ENCODE measurements around the gene AUTS2. TPM values are rescaled to one million over a fixed set of nuclear protein-coding genes. Genes with fewer than 3 reads are reported as not detected.

Gene AUTS2
- total and polyA plus RNA-seq, 2 of the 8 experiments (the other 6 are each of a cell fraction or from before 2014, with no cell fraction given): 25.9 to 101 TPM

- no peak overlapping the region for H2BK20ac ChIP-seq (ENCODE audit: low read length)
- no peak overlapping the region for H2BK120ac ChIP-seq (replicated peaks; ENCODE audit: low read depth, low read length)
- H2BK15ac ChIP-seq (ENCODE audit: low read length): no peak overlapping the region
- no peak overlapping the region for H3K56ac ChIP-seq (replicated peaks; ENCODE audit: insufficient read length, low read depth, low read length)
- no peak overlapping the region for H3K4me2 ChIP-seq (ENCODE audit: insufficient read depth in 1 of 2, low read depth in 2 of 2, low read length in 2 of 2)
- WGBS, 2 experiments (ENCODE audit: extremely low coverage in 1 of 2, insufficient coverage in 1 of 2, insufficient read length in 1 of 2, insufficient replicate concordance in 2 of 2, low coverage in 1 of 2, low lambda C conversion rate in 2 of 2, missing lambda C conversion rate in 1 of 2): 70% methylated on average over 5 of the region's 5 CpGs; no CpG with 5 or more reads in 1 of the 2 experiments
- H3K14ac ChIP-seq (ENCODE audit: insufficient read length): no peak overlapping the region
- no peak overlapping the region for H3K18ac ChIP-seq (ENCODE audit: extremely low read depth, low read length)
- H2AFZ ChIP-seq (ENCODE audit: low read length): no peak overlapping the region
- H3K23ac ChIP-seq (ENCODE audit: insufficient read length): no peak overlapping the region
- H3K79me1 ChIP-seq (ENCODE audit: low read depth, low read length): no peaks in the 10 kb centered on the region
- H3K27ac ChIP-seq (ENCODE audit: low read depth, low read length): no peak overlapping the region
- H4K91ac ChIP-seq (replicated peaks; ENCODE audit: insufficient read length, low read length): no peak overlapping the region
- H2BK5ac ChIP-seq (ENCODE audit: low read depth, low read length): no peak overlapping the region
- no peaks in the 10 kb centered on the region for H3K9me3 ChIP-seq (ENCODE audit: insufficient read depth in 2 of 2, low read depth in 1 of 2, low read length in 1 of 2)
- no peaks in the 10 kb centered on the region for H3K36me3 ChIP-seq (ENCODE audit: control insufficient read depth in 2 of 4, insufficient read depth in 4 of 4, low read length in 3 of 4)
- H3K23me2 ChIP-seq (ENCODE audit: low read depth, low read length): no peaks in the 10 kb centered on the region
- no peak overlapping the region for H3K9ac ChIP-seq (replicated peaks in 1 of 4; ENCODE audit: extremely low read depth in 1 of 4, low read depth in 3 of 4, low read length in 3 of 4)
- H3K4ac ChIP-seq (replicated peaks; ENCODE audit: insufficient read length, low read depth, low read length): no peak overlapping the region
- peaks cover 0 to 2% of the 10 kb centered on the region in 2 experiments for H4K20me1 ChIP-seq (replicated peaks in 1 of 2; ENCODE audit: control insufficient read depth in 1 of 2, insufficient read depth in 2 of 2, low read length in 2 of 2)
- no peak overlapping the region for H2AK5ac ChIP-seq (ENCODE audit: low read depth, low read length)
- no peaks in the 10 kb centered on the region for H3K79me2 ChIP-seq (ENCODE audit: control insufficient read depth in 1 of 2, insufficient read depth in 2 of 2, low read length in 2 of 2)
- H3K27me3 ChIP-seq (replicated peaks in 1 of 4; ENCODE audit: control insufficient read depth in 3 of 4, extremely low read depth in 1 of 4, insufficient read depth in 3 of 4, low read length in 3 of 4): peaks cover 1 to 31% (median 9%) of the 10 kb centered on the region in 4 experiments
- TF ChIP-seq BRCA1 (IDR thresholded peaks at IDR 0.05; ENCODE audit: low read depth, low read length): no peak
- TF ChIP-seq BACH1 (IDR thresholded peaks at IDR 0.05; ENCODE audit: low read length): no peak
- no peak for TF ChIP-seq RNF2 (IDR thresholded peaks at IDR 0.05; ENCODE audit: borderline replicate concordance, low read depth, low read length, missing control alignments, poor library complexity, severe bottlenecking)
- TF ChIP-seq CBX8 (IDR thresholded peaks at IDR 0.05; ENCODE audit: borderline replicate concordance, low read depth, low read length): no peak
- no peak overlapping the region for H2BK12ac ChIP-seq (ENCODE audit: low read depth, low read length)
- POLR2A ChIA-PET (ENCODE audit: partially characterized antibody): no interaction called here
- H4K5ac ChIP-seq (ENCODE audit: insufficient read length, low read depth, low read length): no peak overlapping the region
- H4K8ac ChIP-seq (ENCODE audit: extremely low read depth, insufficient read depth, low read length): no peak overlapping the region
- peaks cover 0 to 2% (median 0%) of the 10 kb centered on the region in 4 experiments; a peak in 1 of 7 replicates for H3K4me1 ChIP-seq (replicated peaks in 1 of 4; ENCODE audit: control insufficient read depth in 3 of 4, insufficient read depth in 4 of 4, low read length in 3 of 4)
- no peak for DNase-seq (ENCODE audit: low read depth in 1 of 2, low spot score in 2 of 2)
- no peak overlapping the region for H3K4me3 ChIP-seq (ENCODE audit: extremely low read depth in 1 of 4, insufficient read depth in 2 of 4, low read depth in 3 of 4, low read length in 4 of 4)
- CTCF ChIA-PET (ENCODE audit: partially characterized antibody): interaction anchor here (1.0 kb wide), 1 partner anchor 67 kb away, joined by 3 read pairs; no protein-coding TSS in a partner anchor
- no peak for FAIRE-seq
These were observed 32.0 kb downstream of the AUTS2 start for GRCh38 chr7:69630292-69630691.
